ENCODE results near the gene CD209.

Gene CD209

GRCh38 chr19:7784856-7785255 lies 37.5 kb upstream of the CD209 start:
- H3K4me3 ChIP-seq (ENCODE audit: low read length), result no peak overlapping the region
- H3K4me2 ChIP-seq (ENCODE audit: low read length), result no peak overlapping the region
- H3K36me3 ChIP-seq (ENCODE audit: insufficient read depth, low read length), result no peaks in the 10 kb centered on the region
- no peaks in the 10 kb centered on the region for H3K4me1 ChIP-seq (ENCODE audit: control insufficient read depth, insufficient read depth, low read length)
- H3K9ac ChIP-seq (ENCODE audit: low read depth, low read length), result no peak overlapping the region
- H3K27me3 ChIP-seq (ENCODE audit: control insufficient read depth, insufficient read depth, low read length), result peaks cover 60% of the 10 kb centered on the region
- H3K9me3 ChIP-seq (replicated peaks; ENCODE audit: low read length), result no peaks in the 10 kb centered on the region

GRCh38 chr19:7783991-7784423 lies 36.7 kb upstream of the CD209 start:
- Histone ChIP-seq H3K4me2 (ENCODE audit: low read length) (no peak overlapping the region), H3K27me3 (ENCODE audit: control insufficient read depth, insufficient read depth, low read length) (peaks cover 54% of the 10 kb centered on the region), H3K9ac (ENCODE audit: low read depth, low read length) (no peak overlapping the region), H3K4me1 (ENCODE audit: control insufficient read depth, insufficient read depth, low read length) (no peaks in the 10 kb centered on the region), H3K4me3 (ENCODE audit: low read length) (no peak overlapping the region), H3K36me3 (ENCODE audit: insufficient read depth, low read length) (no peaks in the 10 kb centered on the region), H3K9me3 (replicated peaks; ENCODE audit: low read length) (no peaks in the 10 kb centered on the region)

GRCh38 chr19:7781157-7781556 lies 33.8 kb upstream of the CD209 start:
- H3K4me2 ChIP-seq (ENCODE audit: low read length), result no peak overlapping the region
- no peaks in the 10 kb centered on the region for H3K9me3 ChIP-seq (replicated peaks; ENCODE audit: low read length)
- no peak overlapping the region for H3K4me3 ChIP-seq (ENCODE audit: low read length)
- H3K27me3 ChIP-seq (ENCODE audit: control insufficient read depth, insufficient read depth, low read length), result peaks cover 46% of the 10 kb centered on the region
- H3K4me1 ChIP-seq (ENCODE audit: control insufficient read depth, insufficient read depth, low read length), result no peaks in the 10 kb centered on the region
- H3K9ac ChIP-seq (ENCODE audit: low read depth, low read length), result no peak overlapping the region
- H3K36me3 ChIP-seq (ENCODE audit: insufficient read depth, low read length), result no peaks in the 10 kb centered on the region

GRCh38 chr19:7779631-7780486 lies 32.5 kb upstream of the CD209 start:
- peaks cover 49% of the 10 kb centered on the region for H3K27me3 ChIP-seq (ENCODE audit: control insufficient read depth, insufficient read depth, low read length)
- H3K36me3 ChIP-seq (ENCODE audit: insufficient read depth, low read length), result no peaks in the 10 kb centered on the region
- no peaks in the 10 kb centered on the region for H3K9me3 ChIP-seq (replicated peaks; ENCODE audit: low read length)
- H3K4me3 ChIP-seq (ENCODE audit: low read length), result no peak overlapping the region
- no peak overlapping the region for H3K9ac ChIP-seq (ENCODE audit: low read depth, low read length)
- H3K4me2 ChIP-seq (ENCODE audit: low read length), result no peak overlapping the region
- H3K4me1 ChIP-seq (ENCODE audit: control insufficient read depth, insufficient read depth, low read length), result no peaks in the 10 kb centered on the region

GRCh38 chr19:7778081-7778480 lies 30.7 kb upstream of the CD209 start:
- no peak overlapping the region for H3K4me2 ChIP-seq (ENCODE audit: low read length)
- no peaks in the 10 kb centered on the region for H3K36me3 ChIP-seq (ENCODE audit: insufficient read depth, low read length)

GRCh38 chr19:7775761-7776160 lies 28.4 kb upstream of the CD209 start:
- H3K27me3 ChIP-seq (ENCODE audit: control insufficient read depth, insufficient read depth, low read length), result peaks cover 29% of the 10 kb centered on the region
- H3K4me1 ChIP-seq (ENCODE audit: control insufficient read depth, insufficient read depth, low read length), result no peaks in the 10 kb centered on the region
- H3K4me2 ChIP-seq (ENCODE audit: low read length), result no peak overlapping the region
- no peak overlapping the region for H3K9ac ChIP-seq (ENCODE audit: low read depth, low read length)
- no peak overlapping the region for H3K4me3 ChIP-seq (ENCODE audit: low read length)
- no peaks in the 10 kb centered on the region for H3K36me3 ChIP-seq (ENCODE audit: insufficient read depth, low read length)
- H3K9me3 ChIP-seq (replicated peaks; ENCODE audit: low read length), result no peaks in the 10 kb centered on the region

More at GRCh38 chr19:7778081-7778480, 30.7 kb upstream of the CD209 start:
- no peak overlapping the region for H3K9ac ChIP-seq (ENCODE audit: low read depth, low read length)
- H3K4me3 ChIP-seq (ENCODE audit: low read length), result no peak overlapping the region
- H3K9me3 ChIP-seq (replicated peaks; ENCODE audit: low read length), result no peaks in the 10 kb centered on the region
- no peaks in the 10 kb centered on the region for H3K4me1 ChIP-seq (ENCODE audit: control insufficient read depth, insufficient read depth, low read length)
- peaks cover 38% of the 10 kb centered on the region for H3K27me3 ChIP-seq (ENCODE audit: control insufficient read depth, insufficient read depth, low read length)

GRCh38 chr19:7773841-7774240 lies 26.5 kb upstream of the CD209 start:
- Histone ChIP-seq H3K9me3 (replicated peaks; ENCODE audit: low read length) (no peaks in the 10 kb centered on the region), H3K4me1 (ENCODE audit: control insufficient read depth, insufficient read depth, low read length) (no peaks in the 10 kb centered on the region), H3K4me2 (ENCODE audit: low read length) (no peak overlapping the region), H3K4me3 (ENCODE audit: low read length) (no peak overlapping the region), H3K36me3 (ENCODE audit: insufficient read depth, low read length) (no peaks in the 10 kb centered on the region), H3K27me3 (ENCODE audit: control insufficient read depth, insufficient read depth, low read length) (peaks cover 24% of the 10 kb centered on the region), H3K9ac (ENCODE audit: low read depth, low read length) (no peak overlapping the region)

GRCh38 chr19:7772752-7773291 lies 25.5 kb upstream of the CD209 start:
- H3K9ac ChIP-seq (ENCODE audit: low read depth, low read length), result no peak overlapping the region
- H3K36me3 ChIP-seq (ENCODE audit: insufficient read depth, low read length), result no peaks in the 10 kb centered on the region
- no peak overlapping the region for H3K4me3 ChIP-seq (ENCODE audit: low read length)
- H3K4me2 ChIP-seq (ENCODE audit: low read length), result no peak overlapping the region
- H3K4me1 ChIP-seq (ENCODE audit: control insufficient read depth, insufficient read depth, low read length), result no peaks in the 10 kb centered on the region
- H3K27me3 ChIP-seq (ENCODE audit: control insufficient read depth, insufficient read depth, low read length), result peaks cover 25% of the 10 kb centered on the region
- H3K9me3 ChIP-seq (replicated peaks; ENCODE audit: low read length), result no peaks in the 10 kb centered on the region

GRCh38 chr19:7771072-7771471 lies 23.7 kb upstream of the CD209 start:
- Histone ChIP-seq H3K36me3 (ENCODE audit: insufficient read depth, low read length) (no peaks in the 10 kb centered on the region), H3K4me3 (ENCODE audit: low read length) (no peak overlapping the region), H3K9ac (ENCODE audit: low read depth, low read length) (no peak overlapping the region), H3K9me3 (replicated peaks; ENCODE audit: low read length) (no peaks in the 10 kb centered on the region), H3K4me2 (ENCODE audit: low read length) (no peak overlapping the region), H3K27me3 (ENCODE audit: control insufficient read depth, insufficient read depth, low read length) (peaks cover 33% of the 10 kb centered on the region), H3K4me1 (ENCODE audit: control insufficient read depth, insufficient read depth, low read length) (no peaks in the 10 kb centered on the region)

- no peaks in the 10 kb centered on the region for H3K4me1 ChIP-seq (ENCODE audit: control insufficient read depth, insufficient read depth, low read length)
- H3K27me3 ChIP-seq (ENCODE audit: control insufficient read depth, insufficient read depth, low read length), result peaks cover 30% of the 10 kb centered on the region
- H3K4me2 ChIP-seq (ENCODE audit: low read length), result no peak overlapping the region
- H3K9me3 ChIP-seq (replicated peaks; ENCODE audit: low read length), result no peaks in the 10 kb centered on the region
- no peaks in the 10 kb centered on the region for H3K36me3 ChIP-seq (ENCODE audit: insufficient read depth, low read length)
- H3K4me3 ChIP-seq (ENCODE audit: low read length), result no peak overlapping the region
- H3K9ac ChIP-seq (ENCODE audit: low read depth, low read length), result no peak overlapping the region
These were observed 21.8 kb upstream of the CD209 start for GRCh38 chr19:7769171-7769570.

- H3K4me3 ChIP-seq (ENCODE audit: low read length), result no peak overlapping the region
- no peak overlapping the region for H3K9ac ChIP-seq (ENCODE audit: low read depth, low read length)
- H3K4me2 ChIP-seq (ENCODE audit: low read length), result no peak overlapping the region
- H3K36me3 ChIP-seq (ENCODE audit: insufficient read depth, low read length), result no peaks in the 10 kb centered on the region
- H3K4me1 ChIP-seq (ENCODE audit: control insufficient read depth, insufficient read depth, low read length), result no peaks in the 10 kb centered on the region
- no peaks in the 10 kb centered on the region for H3K9me3 ChIP-seq (replicated peaks; ENCODE audit: low read length)
- peaks cover 27% of the 10 kb centered on the region for H3K27me3 ChIP-seq (ENCODE audit: control insufficient read depth, insufficient read depth, low read length)
These were observed 20.2 kb upstream of the CD209 start for GRCh38 chr19:7767487-7767886.

- H3K9me3 ChIP-seq (replicated peaks; ENCODE audit: low read length), result no peaks in the 10 kb centered on the region
- H3K27me3 ChIP-seq (ENCODE audit: control insufficient read depth, insufficient read depth, low read length), result peaks cover 22% of the 10 kb centered on the region
- no peaks in the 10 kb centered on the region for H3K4me1 ChIP-seq (ENCODE audit: control insufficient read depth, insufficient read depth, low read length)
- no peak overlapping the region for H3K4me2 ChIP-seq (ENCODE audit: low read length)
- H3K4me3 ChIP-seq (ENCODE audit: low read length), result no peak overlapping the region
- H3K9ac ChIP-seq (ENCODE audit: low read depth, low read length), result no peak overlapping the region
- H3K36me3 ChIP-seq (ENCODE audit: insufficient read depth, low read length), result no peaks in the 10 kb centered on the region
These were observed 19.2 kb upstream of the CD209 start for GRCh38 chr19:7766535-7766934.
